SK-N-SH treated with all-trans-retinoic acid at 6 μM for 48 hours (cell line): ENCODE results near the gene MYL6B.

Experiments used
- GLIS3 ChIP-seq: fragments of 250-450 bp; sonication (Bioruptor Pico); IDR thresholded peaks from 2 replicates; pipeline ENCODE4 v1.5.0; 2020; ENCODE audit warnings: mild to moderate bottlenecking, moderate library complexity
- PATZ1 ChIP-seq: fragments of 250-450 bp; sonication (Bioruptor Pico); IDR thresholded peaks from 2 replicates; pipeline ENCODE4 v1.8.0; 2020; ENCODE audit warnings: mild to moderate bottlenecking, moderate library complexity, borderline replicate concordance
- RARB ChIP-seq: fragments of 250-450 bp; sonication (Bioruptor Pico); IDR thresholded peaks from 2 replicates; pipeline ENCODE4 v1.8.0; 2021; ENCODE audit warnings: mild to moderate bottlenecking, moderate library complexity
- TSHZ2 ChIP-seq: fragments of 250-450 bp; sonication (Bioruptor Pico); IDR thresholded peaks from 2 replicates; pipeline ENCODE4 v1.5.0; 2020; ENCODE audit warnings: mild to moderate bottlenecking, moderate library complexity
- ZFP3 ChIP-seq: fragments of 250-450 bp; sonication (Bioruptor Pico); IDR thresholded peaks from 2 replicates; pipeline ENCODE4 v1.5.0; 2020; ENCODE audit warnings: mild to moderate bottlenecking, moderate library complexity
- ZFP30 ChIP-seq: fragments of 450-650 bp; formaldehyde crosslinking; IDR thresholded peaks from 2 replicates; pipeline ENCODE4 v1.5.0; 2022; ENCODE audit warnings: mild to moderate bottlenecking, moderate library complexity

- no peak for TF ChIP-seq RARB
- TF ChIP-seq PATZ1 (CRISPR knock-in tag): no peak
- TF ChIP-seq GLIS3 (CRISPR knock-in tag): no peak
- no peak for TF ChIP-seq TSHZ2 (CRISPR knock-in tag)
- TF ChIP-seq ZFP3 (CRISPR knock-in tag): no peak
- no peak for TF ChIP-seq ZFP30 (CRISPR knock-in tag)
Observed at GRCh38 chr12:56150563-56150962, 1.8 kb upstream of the MYL6B start.
